GM21723 (cell line): ENCODE data around the gene TAAR5.
"Not testable (repeated sequence)": the region's sequence is repeated elsewhere in the genome, so short reads cannot be mapped to it uniquely, and the experiment has no call there.

Experiments used
- ATAC-seq: cut with Tn5 transposase; IDR thresholded peaks from one replicate; pipeline ENCODE4 v1.9.1; 2021; ENCODE audit warnings: mild to moderate bottlenecking, moderate library complexity; ENCODE audit not compliant: unreplicated experiment

Gene TAAR5, protein sequence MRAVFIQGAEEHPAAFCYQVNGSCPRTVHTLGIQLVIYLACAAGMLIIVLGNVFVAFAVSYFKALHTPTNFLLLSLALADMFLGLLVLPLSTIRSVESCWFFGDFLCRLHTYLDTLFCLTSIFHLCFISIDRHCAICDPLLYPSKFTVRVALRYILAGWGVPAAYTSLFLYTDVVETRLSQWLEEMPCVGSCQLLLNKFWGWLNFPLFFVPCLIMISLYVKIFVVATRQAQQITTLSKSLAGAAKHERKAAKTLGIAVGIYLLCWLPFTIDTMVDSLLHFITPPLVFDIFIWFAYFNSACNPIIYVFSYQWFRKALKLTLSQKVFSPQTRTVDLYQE

DNA sequence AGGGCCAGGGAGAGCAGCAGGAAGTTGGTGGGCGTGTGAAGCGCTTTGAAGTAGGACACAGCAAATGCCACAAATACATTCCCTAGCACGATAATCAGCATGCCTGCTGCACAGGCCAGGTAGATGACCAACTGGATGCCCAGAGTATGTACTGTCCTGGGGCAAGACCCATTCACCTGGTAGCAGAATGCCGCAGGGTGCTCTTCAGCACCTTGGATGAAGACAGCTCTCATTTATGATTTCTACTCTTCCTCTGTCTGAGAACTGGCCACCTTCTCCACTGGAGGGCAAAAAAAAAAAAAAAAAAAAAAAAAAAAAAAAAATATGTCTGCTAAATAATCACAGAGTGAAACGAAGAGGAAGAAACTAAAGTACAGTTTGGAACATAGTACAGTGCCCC lies at the start of gene TAAR5:
TSS of gene TAAR5 (minus strand) at position 288 of the 400 bp plus-strand sequence. CDS start at position 233, 55 bp downstream.
- no peak for ATAC-seq

DNA sequence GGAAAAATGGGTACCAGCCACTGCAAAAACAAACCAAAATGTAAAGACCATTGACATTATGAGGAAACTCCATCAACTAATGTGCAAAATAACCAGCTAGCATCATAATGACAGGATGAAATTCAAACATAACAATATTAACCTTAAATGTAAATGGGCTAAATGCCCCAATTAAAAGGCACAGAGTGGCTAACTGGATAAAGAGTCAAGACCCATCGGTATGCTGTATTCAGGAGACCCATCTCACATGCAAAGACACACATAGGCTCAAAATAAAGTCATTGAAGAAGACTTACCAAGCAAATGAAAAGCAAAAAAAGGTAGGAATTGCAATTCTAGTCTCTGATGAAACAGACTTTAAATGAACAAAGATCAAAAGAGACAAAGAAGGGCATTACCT lies 47.6 kb upstream of the TAAR5 start:
- not testable (repeated sequence) for ATAC-seq

DNA sequence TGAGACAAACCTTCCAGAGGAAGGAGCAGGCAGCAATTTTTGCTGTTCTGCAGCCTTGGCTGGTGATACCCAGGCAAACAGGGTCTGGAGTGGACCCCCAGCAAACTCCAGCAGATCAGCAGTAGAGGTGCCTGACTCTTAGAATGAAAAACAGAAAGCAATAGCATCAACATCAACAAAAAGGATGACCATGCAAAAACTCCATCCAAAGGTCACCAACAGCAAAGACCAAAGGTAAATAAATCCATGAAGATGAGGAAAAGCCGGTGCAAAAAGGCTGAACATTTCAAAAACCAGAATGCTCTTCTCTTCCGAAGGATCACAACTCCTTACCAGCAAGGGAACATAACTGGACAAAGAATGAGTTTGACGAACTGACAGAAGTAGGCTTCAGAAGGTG lies 46.4 kb upstream of the TAAR5 start:
- not testable (repeated sequence) for ATAC-seq

DNA sequence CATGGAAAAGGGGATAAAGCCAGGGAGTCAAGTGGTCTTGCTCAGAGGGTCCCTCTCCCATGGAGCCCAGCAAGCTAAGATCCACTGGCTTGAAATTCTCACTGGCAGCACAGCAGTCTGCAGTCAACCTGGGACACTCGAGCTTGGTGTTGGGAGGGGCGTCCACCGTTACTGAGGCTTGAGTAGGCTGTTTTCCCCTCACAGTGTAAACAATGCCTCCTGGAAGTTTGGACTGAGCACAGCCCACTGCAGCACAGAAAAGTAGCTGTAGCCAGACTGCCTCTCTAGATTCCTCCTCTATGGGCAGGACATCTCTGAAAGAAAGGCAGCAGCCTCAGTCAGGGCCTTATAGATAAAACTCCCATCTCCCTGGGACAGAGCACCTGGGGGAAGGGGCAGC lies 45.7 kb upstream of the TAAR5 start:
- ATAC-seq: not testable (repeated sequence)

DNA sequence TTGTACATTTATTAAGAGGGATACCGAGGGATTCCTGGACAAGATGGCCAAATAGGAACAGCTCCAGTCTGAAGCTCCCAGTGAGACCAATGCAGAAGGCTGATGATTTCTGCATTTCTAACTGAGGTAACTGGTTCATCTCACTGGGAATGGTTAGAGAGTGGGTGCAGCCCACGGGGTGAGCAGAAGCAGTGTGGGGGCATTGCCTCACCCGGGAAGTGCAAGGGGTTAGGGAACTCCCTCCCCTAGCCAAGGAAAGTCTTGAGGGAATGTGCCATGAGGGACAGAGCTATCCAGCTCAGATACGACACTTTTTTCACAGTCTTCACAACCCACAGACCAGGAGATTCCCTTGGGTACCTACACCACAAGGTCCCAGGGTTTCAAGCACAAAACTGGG lies 45.3 kb upstream of the TAAR5 start:
- ATAC-seq: no peak

DNA sequence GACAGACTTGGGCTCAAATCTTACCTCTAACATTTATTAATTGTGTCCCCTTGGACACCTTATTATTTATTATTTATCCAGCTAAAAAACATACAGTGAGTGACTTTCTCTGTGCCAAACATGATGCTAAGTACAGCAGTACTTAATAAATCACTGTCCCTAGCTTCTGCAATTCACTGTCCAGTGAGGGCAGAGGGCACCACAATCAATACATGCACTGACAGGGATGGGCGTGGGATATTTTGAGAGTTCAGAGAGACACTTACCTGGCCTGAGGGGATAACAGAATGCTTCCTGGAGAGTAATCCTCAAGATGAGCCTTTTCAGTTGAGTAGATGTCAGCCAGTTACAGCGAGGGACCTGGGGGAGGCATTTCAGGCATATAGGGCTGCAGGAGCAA lies 43.8 kb upstream of the TAAR5 start:
- no peak for ATAC-seq

DNA sequence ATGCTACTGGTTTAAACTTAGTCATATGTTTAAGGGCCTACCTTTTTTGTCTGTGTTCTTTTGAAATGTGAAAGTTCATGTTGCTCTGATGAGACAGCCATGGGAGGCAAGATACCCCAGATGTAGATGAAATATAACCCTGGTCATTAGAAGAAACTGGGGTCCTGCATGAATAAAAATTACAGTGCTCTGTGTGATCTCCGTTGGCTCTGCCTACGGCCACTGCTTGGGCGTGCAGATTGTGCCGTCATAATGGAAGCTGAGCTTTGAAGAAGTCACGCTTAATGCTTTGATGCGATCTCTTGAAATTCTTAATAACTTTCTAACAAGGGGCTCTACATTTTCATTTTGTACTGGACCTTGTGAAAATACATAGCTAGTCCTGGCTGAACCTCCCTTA lies 34.6 kb upstream of the TAAR5 start, which contains the start of gene TAAR2:
TSS of gene TAAR2 (minus strand) at position 101 of the 400 bp plus-strand sequence. CDS start at position 101, 0 bp downstream.
- ATAC-seq: no peak

DNA sequence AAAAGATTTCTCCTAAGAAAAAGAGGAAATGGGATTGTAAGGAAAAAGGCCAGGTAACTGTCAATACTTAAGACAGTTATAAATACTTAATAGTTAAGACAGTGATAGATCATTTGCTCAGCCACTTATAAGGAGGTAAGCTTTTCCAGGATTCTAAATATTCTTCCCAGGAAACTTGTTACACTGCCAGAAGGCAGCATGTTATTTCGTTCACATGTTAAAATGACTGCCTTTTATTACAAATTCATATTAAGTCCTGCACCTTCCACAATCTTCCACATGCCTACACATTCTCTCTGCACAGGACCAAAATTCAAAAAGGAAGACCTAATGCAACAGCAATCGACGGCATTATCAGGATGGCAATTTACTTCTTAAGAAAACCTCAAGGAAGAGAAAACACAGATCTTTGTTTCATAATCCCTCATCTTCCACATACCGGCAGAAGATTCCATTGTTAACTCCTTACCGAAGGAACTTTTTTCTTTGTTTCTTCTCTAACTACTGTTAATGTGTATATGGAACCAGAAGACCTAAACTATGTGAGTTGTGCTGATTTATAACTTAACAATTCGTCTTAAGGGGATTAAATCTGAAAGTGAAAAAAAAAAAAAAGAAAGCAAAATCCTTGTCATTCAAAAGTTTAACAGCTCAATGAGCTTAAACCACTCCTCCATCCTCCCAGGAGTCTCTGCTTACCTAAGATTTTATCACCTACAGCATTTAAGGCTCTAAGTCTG lies 33.7 kb upstream of the TAAR5 start:
- no peak for ATAC-seq

DNA sequence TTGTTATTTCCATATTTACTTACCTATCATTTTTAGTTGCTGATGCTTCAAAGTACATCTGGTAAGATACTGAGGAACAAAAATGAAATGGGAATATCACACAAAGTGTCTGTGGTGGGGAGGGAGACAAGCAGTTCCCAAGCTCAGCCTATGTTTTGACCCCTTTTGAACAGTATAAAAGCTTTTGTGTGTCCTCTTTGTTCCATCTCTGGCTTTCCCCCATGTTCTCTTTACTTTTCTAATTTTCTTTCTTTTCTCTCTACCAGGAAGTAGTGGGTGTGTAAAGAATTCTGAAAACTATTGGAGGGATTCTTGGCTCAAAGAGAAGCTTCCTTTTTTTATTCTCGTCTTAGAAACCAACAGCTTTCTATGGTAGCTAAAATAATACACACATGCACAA lies 27.1 kb upstream of the TAAR5 start:
- ATAC-seq: no peak

DNA sequence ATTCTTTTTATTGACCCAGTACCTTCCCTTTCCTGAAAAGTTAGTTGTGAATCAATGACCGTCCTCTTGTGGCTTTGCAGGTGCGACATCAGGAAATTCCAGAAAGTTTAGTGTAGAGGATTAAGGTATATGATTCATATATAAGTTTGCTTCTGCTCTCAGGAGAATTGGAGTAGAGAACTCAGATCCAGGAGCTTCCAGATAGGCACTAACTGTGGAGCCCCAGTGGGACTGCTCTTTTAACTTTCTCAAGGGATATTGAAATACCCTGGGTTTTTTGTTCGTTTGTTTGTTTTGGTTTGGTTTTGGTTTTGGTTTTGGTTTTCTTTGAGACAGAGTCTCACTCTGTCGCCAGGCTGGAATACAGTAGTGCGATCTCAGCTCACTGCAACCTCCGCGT lies 25.0 kb upstream of the TAAR5 start:
- ATAC-seq: no peak

DNA sequence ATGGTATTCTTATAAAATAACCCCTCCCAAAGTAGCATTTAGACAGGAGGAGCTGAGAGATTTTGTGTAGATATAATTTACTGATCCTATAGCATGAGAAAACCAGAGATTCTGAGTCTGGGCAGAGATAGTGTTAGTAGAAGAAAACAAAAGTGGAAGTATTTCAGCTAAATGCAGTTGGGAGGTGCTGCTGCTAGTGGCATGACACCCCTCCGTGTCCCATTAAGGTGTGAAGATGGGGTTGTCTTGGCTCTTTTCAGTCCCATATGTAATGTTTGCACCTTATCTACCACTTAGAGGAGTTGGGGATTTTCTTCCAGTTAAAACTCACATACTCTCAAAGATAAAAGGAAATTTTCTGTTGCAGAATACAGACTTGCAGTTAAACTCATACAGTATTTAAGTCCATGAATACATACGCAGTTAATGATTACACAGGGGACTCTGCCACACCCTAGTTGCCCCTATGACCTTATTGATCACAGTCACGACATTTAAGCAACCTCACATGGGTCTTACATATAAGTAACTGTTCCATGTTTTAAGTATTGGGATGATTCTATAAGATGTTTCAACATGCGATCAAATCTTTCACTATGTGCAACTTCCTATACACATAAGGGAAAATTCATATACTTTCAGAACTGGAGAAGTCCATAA lies 23.0 kb upstream of the TAAR5 start:
- no peak for ATAC-seq

DNA sequence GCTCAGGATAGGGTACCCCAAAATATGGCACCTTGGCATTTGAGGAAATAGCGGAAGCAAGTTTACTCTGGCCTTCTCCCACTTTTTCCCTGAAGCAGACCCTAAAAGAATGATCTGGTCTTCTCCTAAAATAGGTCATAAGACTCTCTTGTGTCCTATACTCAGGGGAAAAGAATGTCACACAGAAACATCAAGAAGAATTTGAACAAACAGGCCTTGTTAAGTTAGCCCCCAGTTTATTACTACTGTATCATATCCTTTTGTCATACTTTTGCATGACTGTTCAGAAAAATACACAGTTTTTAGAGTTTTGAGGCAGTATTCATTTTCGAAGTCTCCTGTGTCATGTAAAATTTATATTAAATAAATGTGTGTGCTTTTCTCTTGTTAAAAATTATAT lies 22.1 kb upstream of the TAAR5 start:
- ATAC-seq: no peak

DNA sequence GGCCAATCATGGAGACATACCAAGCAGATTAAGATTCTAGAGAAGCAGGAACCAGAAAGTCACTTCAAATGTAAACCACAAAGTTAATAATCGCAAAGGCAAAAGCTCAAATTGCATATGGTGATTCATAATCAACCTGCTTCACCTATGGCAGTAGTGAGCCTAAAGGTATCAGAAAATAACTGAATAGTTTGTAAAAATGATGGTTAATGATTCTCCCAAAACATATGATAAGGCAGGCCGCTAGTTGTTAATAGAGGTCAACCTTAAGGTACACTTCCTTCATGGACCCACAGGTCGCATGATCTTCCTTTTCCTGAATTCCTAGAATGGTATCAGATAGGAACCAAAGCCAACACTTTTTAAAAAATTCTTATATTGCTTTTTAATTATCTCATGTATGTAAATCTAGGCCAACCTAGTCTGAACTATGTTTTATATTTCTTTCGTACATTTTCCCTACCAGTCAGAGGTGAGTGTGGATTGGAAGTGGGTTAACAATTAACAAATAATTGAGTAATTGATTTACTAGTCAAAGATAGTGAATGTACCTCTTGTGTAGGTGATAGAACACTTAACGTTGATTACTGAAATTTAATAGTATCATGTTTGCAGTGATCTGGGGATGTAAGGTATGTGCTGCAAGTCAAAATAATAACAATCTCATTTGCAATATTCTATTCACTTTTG lies 18.1 kb upstream of the TAAR5 start:
- ATAC-seq: no peak

DNA sequence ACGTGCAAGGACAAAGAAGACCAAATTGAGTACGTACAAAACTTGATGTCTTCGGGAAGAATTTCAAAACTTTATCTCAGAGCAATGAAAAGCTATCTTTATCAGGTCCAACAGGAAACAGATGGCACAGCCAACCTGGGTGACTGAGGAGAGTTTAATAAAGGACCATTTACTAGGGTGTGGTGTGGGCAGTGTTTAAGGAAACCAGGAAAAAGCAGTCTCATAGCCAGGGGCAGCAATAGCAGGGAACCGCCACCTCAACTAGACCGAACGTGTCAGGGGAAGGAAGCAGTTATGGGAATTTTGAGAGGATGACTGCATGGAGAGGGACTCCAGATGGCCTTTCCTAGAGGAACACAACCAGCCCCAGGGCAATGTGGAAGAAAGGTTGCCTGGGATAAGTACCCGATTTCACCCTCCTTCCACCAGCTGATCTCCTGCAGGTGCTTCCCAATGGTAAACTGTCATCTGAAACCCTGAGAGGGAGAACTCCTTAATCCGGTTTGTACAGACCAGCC lies 15.2 kb upstream of the TAAR5 start:
- no peak for ATAC-seq

DNA sequence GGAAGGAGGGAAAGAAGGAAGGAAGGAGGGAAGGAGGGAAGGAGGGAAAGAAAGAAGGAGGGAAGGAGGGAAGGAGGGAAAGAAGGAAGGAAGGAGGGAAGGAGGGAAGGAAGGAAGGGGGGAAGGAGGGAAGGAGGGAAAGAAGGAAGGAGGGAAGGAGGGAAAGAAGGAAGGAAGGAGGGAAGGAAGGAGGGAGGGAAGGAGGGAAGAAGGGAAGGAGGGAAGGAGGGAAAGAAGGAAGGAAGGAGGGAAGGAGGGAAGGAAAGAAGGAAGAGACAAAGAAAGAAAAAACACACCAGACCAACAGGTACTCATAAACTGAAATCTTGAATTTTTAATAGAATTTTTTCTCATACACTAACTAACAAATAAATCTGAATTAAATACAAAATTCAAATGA lies 11.4 kb upstream of the TAAR5 start:
- not testable (repeated sequence) for ATAC-seq

DNA sequence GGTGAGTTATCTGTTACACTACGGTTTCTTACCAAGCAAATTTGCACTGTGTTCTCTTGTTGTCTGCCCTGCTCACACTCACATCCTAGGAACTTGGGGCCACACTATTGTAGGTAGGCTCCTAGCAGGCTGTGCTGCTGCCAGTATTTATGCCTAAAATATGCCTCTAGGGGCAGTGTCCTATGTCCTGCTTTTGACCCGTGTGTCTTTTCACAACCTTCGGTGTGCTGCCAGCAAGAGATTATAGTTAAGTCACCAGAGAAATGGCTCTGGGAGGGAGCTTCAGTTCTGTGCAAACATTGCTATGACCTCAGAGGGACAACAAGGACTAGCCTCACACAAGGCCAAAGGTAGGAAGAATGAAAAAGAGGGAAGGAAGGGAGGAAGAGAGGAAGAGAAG lies 8.9 kb upstream of the TAAR5 start:
- peak; percentile 75 for ATAC-seq

DNA sequence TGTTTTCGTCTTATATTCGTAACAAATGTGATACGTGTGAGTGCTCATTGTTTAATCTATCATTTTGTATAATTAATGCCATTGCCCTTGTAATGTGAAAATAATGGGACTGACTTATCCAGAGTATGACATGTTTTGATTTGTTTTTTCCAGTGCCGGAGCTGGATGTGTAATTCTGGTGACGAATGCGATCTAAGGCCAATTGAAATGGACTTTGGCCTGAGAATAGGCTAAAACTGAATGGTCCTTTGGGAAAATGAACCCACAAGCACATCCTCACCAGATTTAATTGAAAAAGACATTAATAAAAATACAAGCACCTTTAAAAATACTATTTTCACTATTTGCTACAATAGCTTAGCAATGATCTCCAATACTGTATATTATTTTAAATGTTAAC lies 6.7 kb upstream of the TAAR5 start:
- ATAC-seq: no peak

DNA sequence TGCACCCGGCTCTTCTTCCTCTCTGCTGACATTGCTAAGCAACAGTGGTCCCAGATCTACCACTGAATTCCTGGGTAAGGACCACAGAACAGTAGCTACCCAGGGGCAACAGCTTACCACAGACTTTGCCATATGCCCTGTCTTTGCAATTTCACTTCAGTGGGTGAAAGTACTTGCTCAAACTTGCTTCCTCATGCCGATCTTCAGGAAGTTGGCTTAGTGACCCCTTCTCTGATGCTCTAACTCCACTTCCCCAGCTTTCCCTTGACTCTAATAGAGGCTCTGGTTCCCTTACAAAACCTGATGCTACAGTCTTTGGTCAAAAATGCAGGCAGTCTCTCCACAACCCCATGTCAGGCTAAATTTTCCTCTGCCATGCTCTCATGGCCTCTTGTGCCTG lies 3.3 kb upstream of the TAAR5 start:
- ATAC-seq: no peak

DNA sequence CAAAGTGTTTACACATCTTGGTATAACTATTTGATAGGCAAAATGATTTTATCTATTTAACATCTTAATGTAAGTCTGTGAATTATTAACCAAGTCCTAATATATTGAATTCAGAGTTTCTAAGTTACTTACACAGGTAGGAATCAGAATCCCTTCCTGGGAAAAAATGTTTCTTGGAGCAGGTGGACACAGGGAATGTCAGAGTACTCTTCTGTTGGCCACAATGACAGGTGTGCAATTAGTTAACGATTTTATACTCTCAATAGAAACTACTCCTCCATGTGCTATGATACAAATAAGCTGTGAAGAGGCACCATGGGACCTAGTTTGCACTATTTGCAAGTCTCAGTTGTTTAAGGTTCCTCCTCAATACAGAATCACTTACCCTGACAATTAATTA lies 821 bp upstream of the TAAR5 start:
- no peak for ATAC-seq

DNA sequence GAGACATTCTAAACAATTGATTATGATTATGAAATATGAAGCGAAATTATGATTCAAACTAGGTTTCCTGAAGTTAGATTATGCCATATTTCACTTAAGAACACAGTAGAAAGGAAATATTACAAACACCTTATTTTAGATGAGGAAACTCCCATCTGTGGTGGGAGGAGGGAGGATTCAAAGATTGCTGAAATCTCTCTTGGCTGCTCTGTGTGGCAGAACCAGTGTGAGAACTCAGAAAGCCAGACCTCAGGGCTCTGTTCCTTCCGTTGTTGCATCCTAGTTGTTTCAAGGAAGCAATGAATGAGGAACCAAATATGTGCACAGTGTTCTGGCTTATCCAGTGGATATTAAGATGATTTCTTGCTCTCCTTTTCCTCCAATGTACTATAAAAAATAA lies 2.1 kb downstream of the TAAR5 start:
- ATAC-seq: no peak

DNA sequence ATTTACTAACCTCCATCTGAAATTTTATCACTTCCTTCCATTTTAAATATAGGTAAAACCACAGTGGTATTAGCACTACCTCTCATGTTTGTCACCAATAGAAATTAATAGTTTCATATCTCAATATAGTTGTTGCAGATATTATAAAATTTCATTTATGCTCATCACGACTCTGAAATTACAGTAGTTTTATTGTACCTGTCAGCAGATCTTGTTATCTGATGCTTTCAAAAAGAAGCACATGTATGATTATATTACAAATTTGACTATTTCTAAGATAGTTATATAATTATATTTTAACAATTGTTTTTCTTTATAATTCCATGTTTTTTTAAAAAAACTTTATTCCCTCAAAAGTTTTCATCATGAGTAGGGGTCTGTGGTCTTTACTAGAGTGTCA lies 4.8 kb downstream of the TAAR5 start:
- ATAC-seq: no peak
